ENCODE results near the gene SLC5A4. TPM values are rescaled to one million over a fixed set of nuclear protein-coding genes. Genes with fewer than 3 reads are reported as not detected.

The SLC5A4 gene
- total RNA-seq, 2 experiments from 2014 or later, result not detected

DNA sequence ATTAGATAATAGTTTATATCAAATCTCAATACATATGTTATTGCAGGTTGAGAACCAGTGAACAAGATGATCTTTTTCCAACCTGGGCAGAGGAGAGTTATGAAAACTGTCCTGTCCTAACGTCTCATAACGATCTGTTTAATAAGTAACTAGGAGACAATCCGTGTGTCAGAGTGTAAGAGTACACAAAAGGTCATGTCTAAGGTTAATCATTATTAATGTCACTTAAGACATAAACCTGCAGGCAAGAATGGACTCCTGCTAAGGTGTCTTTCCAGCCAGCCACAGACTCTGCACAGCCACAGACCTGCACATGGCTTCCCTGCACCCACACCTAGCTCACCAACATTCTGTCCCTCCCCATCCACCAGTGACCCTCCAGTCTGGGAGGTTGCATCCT lies 10.1 kb downstream of the SLC5A4 start:
- Histone ChIP-seq H3K9me3 (ENCODE audit: control insufficient read depth in 1 of 2, insufficient read depth in 1 of 2, low read length in 2 of 2) (no peaks in the 10 kb centered on the region), H3K4me3 (ENCODE audit: low read length) (no peak overlapping the region), H3K4me1 (ENCODE audit: insufficient read depth, low read length) (no peaks in the 10 kb centered on the region), H3K27me3 (ENCODE audit: control insufficient read depth in 1 of 2, insufficient read depth in 2 of 2, low read length in 2 of 2) (peaks cover 0 to 6% of the 10 kb centered on the region in 2 experiments), H3K36me3 (ENCODE audit: insufficient read depth, low read length) (no peaks in the 10 kb centered on the region), H3K27ac (ENCODE audit: low read depth in 1 of 2, low read length in 2 of 2) (no peak overlapping the region)
- no peak for ATAC-seq (ENCODE audit: poor library complexity)
- H3K27ac Mint-ChIP-seq, result no peak overlapping the region
- TF ChIP-seq, protein P1, sequence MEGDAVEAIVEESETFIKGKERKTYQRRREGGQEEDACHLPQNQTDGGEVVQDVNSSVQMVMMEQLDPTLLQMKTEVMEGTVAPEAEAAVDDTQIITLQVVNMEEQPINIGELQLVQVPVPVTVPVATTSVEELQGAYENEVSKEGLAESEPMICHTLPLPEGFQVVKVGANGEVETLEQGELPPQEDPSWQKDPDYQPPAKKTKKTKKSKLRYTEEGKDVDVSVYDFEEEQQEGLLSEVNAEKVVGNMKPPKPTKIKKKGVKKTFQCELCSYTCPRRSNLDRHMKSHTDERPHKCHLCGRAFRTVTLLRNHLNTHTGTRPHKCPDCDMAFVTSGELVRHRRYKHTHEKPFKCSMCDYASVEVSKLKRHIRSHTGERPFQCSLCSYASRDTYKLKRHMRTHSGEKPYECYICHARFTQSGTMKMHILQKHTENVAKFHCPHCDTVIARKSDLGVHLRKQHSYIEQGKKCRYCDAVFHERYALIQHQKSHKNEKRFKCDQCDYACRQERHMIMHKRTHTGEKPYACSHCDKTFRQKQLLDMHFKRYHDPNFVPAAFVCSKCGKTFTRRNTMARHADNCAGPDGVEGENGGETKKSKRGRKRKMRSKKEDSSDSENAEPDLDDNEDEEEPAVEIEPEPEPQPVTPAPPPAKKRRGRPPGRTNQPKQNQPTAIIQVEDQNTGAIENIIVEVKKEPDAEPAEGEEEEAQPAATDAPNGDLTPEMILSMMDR (IDR thresholded peaks at IDR 0.05), result no peak
- no peaks in the 10 kb centered on the region for H3K4me1 Mint-ChIP-seq (ENCODE audit: low read depth)
- no peak overlapping the region for H3K4me3 Mint-ChIP-seq
- H3K36me3 Mint-ChIP-seq (ENCODE audit: low read depth), result no peaks in the 10 kb centered on the region
- CTCF ChIA-PET, result no interaction called here
- no peak for DNase-seq
- peaks cover 3% of the 10 kb centered on the region for H3K9me3 Mint-ChIP-seq
- POLR2A ChIA-PET, result no interaction called here
- peaks cover 21% of the 10 kb centered on the region for H3K27me3 Mint-ChIP-seq
- intact Hi-C loops (cut with DNase I, micrococcal nuclease), result no loop called here

DNA sequence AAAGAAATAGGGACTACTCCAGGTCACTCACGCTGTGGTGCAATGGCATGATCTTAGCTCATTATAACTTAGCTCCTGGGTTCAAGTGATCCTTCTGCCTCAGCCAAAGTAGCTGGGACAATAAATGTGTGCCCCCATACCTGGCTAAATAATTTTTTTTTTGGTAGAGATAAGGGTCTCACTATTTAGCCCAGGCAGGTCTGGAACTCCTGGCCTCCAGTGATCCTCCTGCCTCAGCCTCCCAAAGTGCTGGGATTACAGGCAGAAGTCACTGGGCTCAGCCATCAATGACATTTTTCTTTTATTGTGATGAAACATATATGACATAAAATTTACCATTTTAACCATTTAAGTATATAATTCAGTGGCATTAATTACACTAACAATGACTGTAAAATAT lies 10.6 kb downstream of the SLC5A4 start:
- no peak for ATAC-seq (ENCODE audit: poor library complexity)
- no peaks in the 10 kb centered on the region for H3K36me3 ChIP-seq (ENCODE audit: insufficient read depth, low read length)
- peaks cover 16% of the 10 kb centered on the region for H3K27me3 Mint-ChIP-seq
- intact Hi-C loops (cut with DNase I, micrococcal nuclease), result no loop called here
- no peaks in the 10 kb centered on the region for H3K9me3 Mint-ChIP-seq
- H3K27ac Mint-ChIP-seq, result no peak overlapping the region
- H3K4me1 Mint-ChIP-seq (ENCODE audit: low read depth), result no peaks in the 10 kb centered on the region
- no peaks in the 10 kb centered on the region for H3K36me3 Mint-ChIP-seq (ENCODE audit: low read depth)
- no peaks in the 10 kb centered on the region for H3K4me1 ChIP-seq (ENCODE audit: insufficient read depth, low read length)
- H3K9me3 ChIP-seq (ENCODE audit: control insufficient read depth in 1 of 2, insufficient read depth in 1 of 2, low read length in 2 of 2), result no peaks in the 10 kb centered on the region
- no peak overlapping the region for H3K27ac ChIP-seq (ENCODE audit: low read depth in 1 of 2, low read length in 2 of 2)
- no peak overlapping the region for H3K4me3 Mint-ChIP-seq
- TF ChIP-seq, protein P1 (IDR thresholded peaks at IDR 0.05), result no peak
- DNase-seq, result no peak
- POLR2A ChIA-PET, result no interaction called here
- H3K4me3 ChIP-seq (ENCODE audit: low read length), result no peak overlapping the region
- CTCF ChIA-PET, result no interaction called here
- peaks cover 0 to 6% of the 10 kb centered on the region in 2 experiments for H3K27me3 ChIP-seq (ENCODE audit: control insufficient read depth in 1 of 2, insufficient read depth in 2 of 2, low read length in 2 of 2)

DNA sequence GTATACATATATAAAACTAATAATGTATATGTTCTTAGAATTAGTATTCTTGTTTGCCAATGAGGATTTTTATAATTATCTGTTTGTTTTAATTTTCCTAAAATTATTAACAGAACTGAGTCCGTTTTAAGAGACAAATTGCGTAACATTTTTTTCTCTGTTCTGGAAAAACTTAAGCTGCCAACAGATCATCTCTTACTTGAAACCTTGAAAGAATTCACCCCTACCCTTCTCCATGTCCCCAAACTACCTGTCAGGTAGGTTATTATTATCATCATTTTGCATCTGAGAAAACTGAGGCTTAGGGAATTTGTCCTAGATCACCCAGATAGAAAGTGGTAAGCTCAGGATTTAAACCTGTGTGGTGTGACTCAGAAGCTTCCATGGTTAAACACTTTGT lies 14.7 kb downstream of the SLC5A4 start:
- POLR2A ChIA-PET, result no interaction called here
- intact Hi-C loops (cut with DNase I, micrococcal nuclease), result no loop called here
- Mint-ChIP-seq H3K4me1 (ENCODE audit: low read depth) (no peaks in the 10 kb centered on the region), H3K27ac (no peak overlapping the region), H3K9me3 (no peaks in the 10 kb centered on the region), H3K4me3 (no peak overlapping the region), H3K36me3 (ENCODE audit: low read depth) (no peaks in the 10 kb centered on the region), H3K27me3 (peaks cover 21% of the 10 kb centered on the region)
- CTCF ChIA-PET, result no interaction called here
- Histone ChIP-seq H3K27ac (ENCODE audit: low read depth in 1 of 2, low read length in 2 of 2) (no peak overlapping the region), H3K4me1 (ENCODE audit: insufficient read depth, low read length) (no peaks in the 10 kb centered on the region), H3K36me3 (ENCODE audit: insufficient read depth, low read length) (no peaks in the 10 kb centered on the region), H3K27me3 (ENCODE audit: control insufficient read depth in 1 of 2, insufficient read depth in 2 of 2, low read length in 2 of 2) (peaks cover 0 to 2% of the 10 kb centered on the region in 2 experiments), H3K4me3 (ENCODE audit: low read length) (no peak overlapping the region), H3K9me3 (ENCODE audit: control insufficient read depth in 1 of 2, insufficient read depth in 1 of 2, low read length in 2 of 2) (no peaks in the 10 kb centered on the region)
- DNase-seq, result no peak
- TF ChIP-seq, protein P1 (IDR thresholded peaks at IDR 0.05), result no peak
- ATAC-seq (ENCODE audit: poor library complexity), result no peak
